ENCODE results near the gene TRDMT1. TPM values are rescaled to one million over a fixed set of nuclear protein-coding genes. Genes with fewer than 3 reads are reported as not detected.

The TRDMT1 gene
- total and polyA plus RNA-seq, 2 experiments from 2014 or later: 3.5 to 4.2 TPM

- Histone ChIP-seq H3K36me3 (replicated peaks; ENCODE audit: insufficient read depth, low read depth) (no peaks in the 10 kb centered on the region), H2AFZ (no peak overlapping the region), H3K79me2 (no peaks in the 10 kb centered on the region), H3K9me2 (replicated peaks; ENCODE audit: insufficient read depth) (no peaks in the 10 kb centered on the region), H3K27me3 (no peaks in the 10 kb centered on the region), H3K27ac (peak overlapping the region; percentile 85), H3K4me2 (no peak overlapping the region), H3K4me3 (no peak overlapping the region), H3K4me1 (ENCODE audit: insufficient read depth) (peaks cover 10% of the 10 kb centered on the region), H3K9me3 (ENCODE audit: low read depth) (no peaks in the 10 kb centered on the region), H4K20me1 (ENCODE audit: insufficient read depth, poor library complexity, severe bottlenecking) (no peaks in the 10 kb centered on the region)
- 57% methylated on average over 2 of the region's 2 CpGs for WGBS (ENCODE audit: low lambda C conversion rate, missing lambda C conversion rate)
- TF ChIP-seq EZH2 (IDR thresholded peaks at IDR 0.05; ENCODE audit: borderline replicate concordance) (no peak), EZH2phosphoT487 (IDR thresholded peaks at IDR 0.05; ENCODE audit: low read depth, severe bottlenecking, unreplicated experiment) (no peak), CTCF (IDR thresholded peaks at IDR 0.05; ENCODE audit: poor library complexity) (no peak)
- no peak for DNase-seq (ENCODE audit: low spot score)
These were observed 13.1 kb upstream of the TRDMT1 start for GRCh38 chr10:17214526-17214925.

- H3K4me3 ChIP-seq: no peak overlapping the region
- TF ChIP-seq EZH2phosphoT487 (IDR thresholded peaks at IDR 0.05; ENCODE audit: low read depth, severe bottlenecking, unreplicated experiment) (no peak), EZH2 (IDR thresholded peaks at IDR 0.05; ENCODE audit: borderline replicate concordance) (no peak), CTCF (IDR thresholded peaks at IDR 0.05; ENCODE audit: poor library complexity) (no peak)
These were observed 12.3 kb upstream of the TRDMT1 start for GRCh38 chr10:17213646-17214349.

GRCh38 chr10:17212802-17213221 is 11.3 kb upstream of the TRDMT1 start:
- peaks cover 10% of the 10 kb centered on the region for H3K4me1 ChIP-seq (ENCODE audit: insufficient read depth)

More at GRCh38 chr10:17213646-17214349, 12.3 kb upstream of the TRDMT1 start:
- Histone ChIP-seq H3K9me3 (ENCODE audit: low read depth) (no peaks in the 10 kb centered on the region), H4K20me1 (ENCODE audit: insufficient read depth, poor library complexity, severe bottlenecking) (no peaks in the 10 kb centered on the region), H3K79me2 (no peaks in the 10 kb centered on the region), H2AFZ (no peak overlapping the region), H3K27ac (no peak overlapping the region), H3K27me3 (no peaks in the 10 kb centered on the region), H3K9me2 (replicated peaks; ENCODE audit: insufficient read depth) (no peaks in the 10 kb centered on the region), H3K4me1 (ENCODE audit: insufficient read depth) (peaks cover 10% of the 10 kb centered on the region), H3K36me3 (replicated peaks; ENCODE audit: insufficient read depth, low read depth) (no peaks in the 10 kb centered on the region), H3K4me2 (no peak overlapping the region)
- DNase-seq (ENCODE audit: low spot score): no peak
- WGBS (ENCODE audit: low lambda C conversion rate, missing lambda C conversion rate): 91% methylated on average over 2 of the region's 2 CpGs

More at GRCh38 chr10:17212802-17213221, 11.3 kb upstream of the TRDMT1 start:
- Histone ChIP-seq H3K27ac (no peak overlapping the region), H3K9me3 (ENCODE audit: low read depth) (no peaks in the 10 kb centered on the region), H3K9me2 (replicated peaks; ENCODE audit: insufficient read depth) (no peaks in the 10 kb centered on the region), H2AFZ (no peak overlapping the region), H3K4me3 (no peak overlapping the region), H3K36me3 (replicated peaks; ENCODE audit: insufficient read depth, low read depth) (no peaks in the 10 kb centered on the region), H3K27me3 (no peaks in the 10 kb centered on the region), H3K79me2 (no peaks in the 10 kb centered on the region), H4K20me1 (ENCODE audit: insufficient read depth, poor library complexity, severe bottlenecking) (no peaks in the 10 kb centered on the region), H3K4me2 (no peak overlapping the region)
- TF ChIP-seq EZH2 (IDR thresholded peaks at IDR 0.05; ENCODE audit: borderline replicate concordance): no peak
- TF ChIP-seq CTCF (IDR thresholded peaks at IDR 0.05; ENCODE audit: poor library complexity): no peak
- TF ChIP-seq EZH2phosphoT487 (IDR thresholded peaks at IDR 0.05; ENCODE audit: low read depth, severe bottlenecking, unreplicated experiment): no peak
- DNase-seq (ENCODE audit: low spot score): no peak
